GM18526 (cell line): ENCODE results near the gene EHD4.

Experiments used
- POLR2A ChIP-seq: IDR thresholded peaks from 3 replicates; pipeline ENCODE4 v1.6.1; 2011; ENCODE audit not compliant: insufficient read length; ENCODE audit errors: extremely low read depth

EHD4 gene

GRCh38 chr15:41915255-41915994 lies 56.9 kb downstream of the EHD4 start:
- no peak for TF ChIP-seq POLR2A

GRCh38 chr15:41914411-41914810 lies 57.9 kb downstream of the EHD4 start:
- TF ChIP-seq POLR2A: no peak

- TF ChIP-seq POLR2A: no peak
Observed at GRCh38 chr15:41913256-41913655, 59.1 kb downstream of the EHD4 start.

- no peak for TF ChIP-seq POLR2A
Observed at GRCh38 chr15:41911691-41912345, 60.5 kb downstream of the EHD4 start.

- no peak for TF ChIP-seq POLR2A
Observed at GRCh38 chr15:41908736-41909461, 63.5 kb downstream of the EHD4 start.

- no peak for TF ChIP-seq POLR2A
Observed at GRCh38 chr15:41907141-41907540, 65.2 kb downstream of the EHD4 start.

- TF ChIP-seq POLR2A: no peak
Observed at GRCh38 chr15:41906608-41907007, 65.7 kb downstream of the EHD4 start.

GRCh38 chr15:41905036-41905793 lies 67.1 kb downstream of the EHD4 start:
- no peak for TF ChIP-seq POLR2A

- no peak for TF ChIP-seq POLR2A
Observed at GRCh38 chr15:41904541-41905005, 67.8 kb downstream of the EHD4 start.

- TF ChIP-seq POLR2A: no peak
Observed at GRCh38 chr15:41903782-41904181, 68.6 kb downstream of the EHD4 start.

- no peak for TF ChIP-seq POLR2A
Observed at GRCh38 chr15:41901431-41901830, 70.9 kb downstream of the EHD4 start.

GRCh38 chr15:41900526-41901380 lies 71.6 kb downstream of the EHD4 start:
- no peak for TF ChIP-seq POLR2A

- no peak for TF ChIP-seq POLR2A
Observed at GRCh38 chr15:41899854-41900442, 72.4 kb downstream of the EHD4 start.

- TF ChIP-seq POLR2A: no peak
Observed at GRCh38 chr15:41897363-41897799, 75.0 kb downstream of the EHD4 start.
